H1 (cell line): ENCODE results near the gene PGAM2. TPM values are rescaled to one million over a fixed set of nuclear protein-coding genes. Genes with fewer than 3 reads are reported as not detected.

Experiments used
- CBX8 ChIP-seq: fragments of 300-800, 300-1000 bp; sonication (generic); IDR thresholded peaks from 2 replicates; pipeline ENCODE4 v1.7.1; 2016; ENCODE audit warnings: low read depth, low read length, borderline replicate concordance
- CTCF ChIP-seq, 3 experiments: IDR thresholded peaks; 1 replicate in 2 of 3; 2 replicates in 1 of 3; pipeline versions ENCODE4 v1.5.1 to v1.6.1; 2011; ENCODE audit warnings: low read length in 3 of 3, mild to moderate bottlenecking in 3 of 3, inconsistent platforms in 2 of 3, low read depth in 1 of 3, moderate library complexity in 1 of 3; ENCODE audit not compliant: insufficient read depth in 1 of 3; ENCODE audit errors: control extremely low read depth in 1 of 3
- GABPA ChIP-seq: IDR thresholded peaks from 2 replicates; pipeline ENCODE4 v1.6.1; 2011; ENCODE audit warnings: mild to moderate bottlenecking, low read length, moderate library complexity, borderline replicate concordance; ENCODE audit not compliant: insufficient read depth
- RBBP5 ChIP-seq: IDR thresholded peaks from 2 replicates; pipeline ENCODE4 v1.7.1; 2012; ENCODE audit warnings: low read depth, mild to moderate bottlenecking, inconsistent platforms, low read length, moderate library complexity, borderline replicate concordance
- SIN3A ChIP-seq, 2 experiments: IDR thresholded peaks in 1 of 2; conservative IDR thresholded peaks in 1 of 2; 2 replicates each; pipeline ENCODE4 v1.6.1; 2011 to 2012; ENCODE audit warnings: low read length in 2 of 2, improper control_type of control experiment in 1 of 2, low read depth in 1 of 2, mild to moderate bottlenecking in 1 of 2
- TBP ChIP-seq: IDR thresholded peaks from 2 replicates; pipeline ENCODE4 v1.6.1; 2011; ENCODE audit warnings: low read depth, low read length, improper control_type of control experiment
- ZNF274 ChIP-seq: IDR thresholded peaks from 2 replicates; pipeline ENCODE4 v1.7.0; 2012; ENCODE audit warnings: low read length, borderline replicate concordance; ENCODE audit errors: extremely low read depth
- polyA plus RNA-seq, 7 experiments: library from polyadenylated mRNA; depleted of rRNA in 3 of 7; stranded (reverse) in 5 of 7; unstranded in 2 of 7; fragments of >200 nt in 5 of 7; fragments of 200-250 nt in 2 of 7; gene quantifications; 1 replicate in 5 of 7; 2 replicates in 1 of 7; 4 replicates in 1 of 7; pipeline versions ENCODE4 v1.2.1 to v1.2.3, GENCODE V29; 2011 to 2013; ENCODE audit warnings: missing spikeins in 2 of 7, mixed read lengths in 2 of 7
- total RNA-seq: library from RNA; stranded (reverse); fragmentation: NEBNext Ultra II Directional; extraction: Animal tissue kit (Norgen Biotek cat#: 25700); gene quantifications from 2 replicates; pipeline ENCODE4 v1.2.1, GENCODE V29; 2021

The PGAM2 gene
- total and polyA plus RNA-seq, 2 of the 8 experiments (the other 6 are each of a cell fraction or from before 2014, with no cell fraction given) = 2.1 to 2.9 TPM

DNA sequence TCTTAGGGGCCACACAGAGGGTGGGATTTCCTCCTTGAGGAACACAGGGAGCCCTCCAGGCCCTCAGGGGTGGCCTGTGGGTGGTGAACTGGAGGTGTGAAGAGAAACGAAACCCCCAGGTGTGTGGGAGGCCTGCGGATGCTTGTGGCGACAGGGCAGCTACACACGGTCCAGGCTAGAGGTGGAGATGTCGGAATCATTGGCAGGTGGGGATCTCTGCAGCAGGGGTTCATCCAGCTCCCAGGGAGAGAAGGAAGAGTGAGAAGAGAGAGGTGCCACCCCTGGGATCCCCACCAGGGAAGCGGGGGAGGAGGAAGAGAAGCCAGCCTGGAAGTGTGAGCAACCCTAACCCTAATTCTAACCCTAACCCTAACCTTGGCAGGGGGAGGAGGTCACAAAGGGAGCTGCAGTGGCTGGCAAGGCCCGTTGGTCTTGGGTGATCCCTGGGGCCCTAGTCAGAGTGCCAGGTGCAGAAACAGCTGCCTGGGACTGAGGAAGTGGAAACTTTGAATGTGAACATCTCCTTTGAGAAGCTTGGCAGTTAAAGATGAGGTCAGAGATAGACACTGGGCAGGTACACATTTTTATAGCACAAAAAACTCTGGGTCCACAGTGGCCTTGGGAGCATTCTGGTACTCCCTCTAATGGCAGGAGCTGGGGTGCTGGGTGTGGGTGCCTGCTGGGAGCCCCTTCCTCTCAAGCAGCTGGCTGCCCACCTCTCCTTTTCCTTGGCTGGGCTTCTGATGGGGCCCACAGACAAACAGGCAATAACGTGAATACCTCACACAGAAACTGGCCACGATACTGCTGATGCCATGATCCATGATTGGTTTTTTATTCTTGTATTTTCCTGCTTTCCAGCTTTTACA lies 31.9 kb upstream of the PGAM2 start (continued):
- no peak for TF ChIP-seq ZNF274
- no peak for TF ChIP-seq CTCF (IDR thresholded peaks at IDR 0.05; ENCODE audit: control extremely low read depth in 1 of 3, insufficient read depth in 1 of 3, low read depth in 1 of 3, low read length in 3 of 3)
- TF ChIP-seq CBX8 = no peak
- no peak for TF ChIP-seq TBP
- no peak for TF ChIP-seq SIN3A (conservative IDR thresholded peaks at IDR 0.05 in 1 of 2, IDR thresholded peaks at IDR 0.05 in 1 of 2; ENCODE audit: low read depth in 1 of 2, low read length in 2 of 2)
- TF ChIP-seq RBBP5 = no peak
- no peak for TF ChIP-seq GABPA
